Vagina (tissue), 2 donors: ENCODE data around the gene IFNA17. TPM values are rescaled to one million over a fixed set of nuclear protein-coding genes. Genes with fewer than 3 reads are reported as not detected.

Source experiments
- DNase-seq, 2 donors: peaks; one replicate each; pipeline ENCODE4 v3.0.0-alpha.2; 2017; ENCODE audit errors: extremely low spot score in 2 of 2
- H3K27ac ChIP-seq: fragments of 200-600 bp; sonication (generic); one replicate; pipeline ENCODE4 v1.5.1; 2019
- H3K27me3 ChIP-seq: fragments of 200-600 bp; sonication (generic); one replicate; pipeline ENCODE4 v1.5.1; 2019
- H3K36me3 ChIP-seq, 2 donors: fragments of 200-600 bp; sonication (generic); one replicate each; pipeline ENCODE4 v1.5.1; 2017 to 2019
- H3K4me1 ChIP-seq: fragments of 200-600 bp; sonication (generic); one replicate; pipeline ENCODE4 v1.5.1; 2019
- H3K4me3 ChIP-seq, 2 donors: fragments of 200-600 bp; sonication (generic); 1 replicate in 1 of 2; 2 replicates in 1 of 2; pipeline ENCODE4 v1.5.1; 2016 to 2019
- H3K9me3 ChIP-seq: fragments of 200-600 bp; sonication (generic); one replicate; pipeline ENCODE4 v1.5.1; 2019
- CTCF ChIP-seq, 3 experiments: fragments of 450-650 bp in 2 of 3; fragments of 200-600 bp in 1 of 3; sonication (generic) in 1 of 3; IDR thresholded peaks; one replicate each; pipeline ENCODE4 v1.5.1; 2017 to 2019; ENCODE audit warnings: antibody characterized with exemption in 3 of 3, mild to moderate bottlenecking in 2 of 3, moderate library complexity in 2 of 3
- POLR2A ChIP-seq, 2 donors: fragments of 450-650 bp; IDR thresholded peaks; one replicate each; pipeline ENCODE4 v1.6.1; 2017; ENCODE audit warnings: antibody characterized with exemption in 2 of 2, mild to moderate bottlenecking in 2 of 2, moderate library complexity in 2 of 2
- POLR2AphosphoS5 ChIP-seq, 2 donors: sonication (generic); formaldehyde crosslinking; IDR thresholded peaks; one replicate each; pipeline ENCODE4 v1.9.0; 2017; ENCODE audit warnings: antibody characterized with exemption in 2 of 2, mild to moderate bottlenecking in 2 of 2, low read depth in 1 of 2; ENCODE audit not compliant: insufficient read depth in 1 of 2
- intact Hi-C: fragments of 100-400 bp; cut with DNase I; formaldehyde crosslinking; loops from one replicate; pipeline ENCODE4 v1.15.1; 2023
- total RNA-seq: library from RNA; depleted of rRNA; stranded (reverse); fragments of >200 nt; gene quantifications from one replicate; pipeline ENCODE4 v1.2.3, GENCODE V29; 2016

The IFNA17 gene
- total RNA-seq, 1 donor from 2014 or later, result not detected

DNA sequence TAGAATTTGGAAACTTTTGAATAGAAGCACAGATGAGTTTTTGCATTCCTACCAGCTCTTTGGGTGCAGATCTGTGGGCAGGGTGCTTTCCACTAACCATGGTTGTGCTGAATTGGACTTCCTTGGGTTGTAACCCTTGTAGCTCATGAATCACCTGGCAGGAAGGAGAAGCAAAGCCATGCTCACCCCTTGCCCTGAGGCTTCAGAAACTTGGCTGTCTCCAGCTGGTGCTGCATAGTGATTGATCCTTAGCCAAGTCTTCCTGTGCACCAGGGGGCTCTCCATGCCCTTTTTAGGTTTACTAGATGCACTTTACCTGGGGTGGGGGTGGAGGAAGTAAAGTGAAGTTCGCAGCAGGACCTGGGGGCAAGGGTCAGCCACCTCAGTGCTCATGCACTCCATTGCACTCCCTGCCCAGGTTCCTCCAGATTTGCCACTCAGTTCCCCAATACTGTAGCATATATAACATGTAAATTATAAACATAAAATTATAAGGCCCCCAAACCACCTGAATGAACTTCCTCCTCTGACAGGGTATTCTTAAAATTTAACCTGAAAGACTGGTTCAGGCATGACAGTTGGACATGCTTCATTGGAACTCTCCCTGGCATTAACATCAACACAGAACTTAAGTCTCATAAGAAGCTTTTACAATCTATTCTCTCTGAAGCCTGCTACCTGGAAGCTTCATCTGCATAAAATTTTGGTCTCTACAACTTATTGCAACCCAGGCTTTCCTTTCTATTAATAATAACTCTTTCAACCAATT is 37.6 kb upstream of the IFNA17 start:
- Histone ChIP-seq H3K9me3 (no peaks in the 10 kb centered on the region), H3K4me1 (no peaks in the 10 kb centered on the region), H3K27ac (no peak overlapping the region), H3K36me3 (no peaks in the 10 kb centered on the region), H3K4me3 (no peak overlapping the region), H3K27me3 (no peaks in the 10 kb centered on the region)
- DNase-seq, result no peak
- intact Hi-C loops, result no loop called here
- TF ChIP-seq POLR2AphosphoS5 (IDR thresholded peaks at IDR 0.05; ENCODE audit: insufficient read depth in 1 of 2, low read depth in 1 of 2), result no peak
- no peak for TF ChIP-seq CTCF (IDR thresholded peaks at IDR 0.05)
- TF ChIP-seq POLR2A (IDR thresholded peaks at IDR 0.05), result no peak

GRCh38 chr9:21255538-21256212 is 27.7 kb upstream of the IFNA17 start:
- no peak overlapping the region for H3K4me3 ChIP-seq
- DNase-seq, result no peak
- intact Hi-C loops, result no loop called here
- H3K27ac ChIP-seq, result no peak overlapping the region
- no peaks in the 10 kb centered on the region for H3K9me3 ChIP-seq
- H3K36me3 ChIP-seq, result no peaks in the 10 kb centered on the region
- no peaks in the 10 kb centered on the region for H3K27me3 ChIP-seq
- no peaks in the 10 kb centered on the region for H3K4me1 ChIP-seq
- TF ChIP-seq POLR2AphosphoS5 (IDR thresholded peaks at IDR 0.05; ENCODE audit: insufficient read depth in 1 of 2, low read depth in 1 of 2), result no peak
- no peak for TF ChIP-seq POLR2A (IDR thresholded peaks at IDR 0.05)
- TF ChIP-seq CTCF (IDR thresholded peaks at IDR 0.05), result no peak

GRCh38 chr9:21252721-21253547 is 24.9 kb upstream of the IFNA17 start:
- Histone ChIP-seq H3K4me3 (no peak overlapping the region), H3K27me3 (no peaks in the 10 kb centered on the region), H3K9me3 (no peaks in the 10 kb centered on the region), H3K27ac (no peak overlapping the region), H3K4me1 (no peaks in the 10 kb centered on the region), H3K36me3 (no peaks in the 10 kb centered on the region)
- intact Hi-C loops, result no loop called here
- DNase-seq, result no peak
- TF ChIP-seq CTCF (IDR thresholded peaks at IDR 0.05), result peak in 1 of 3 experiments; percentile 47
- TF ChIP-seq POLR2A (IDR thresholded peaks at IDR 0.05), result no peak
- TF ChIP-seq POLR2AphosphoS5 (IDR thresholded peaks at IDR 0.05; ENCODE audit: insufficient read depth in 1 of 2, low read depth in 1 of 2), result no peak

DNA sequence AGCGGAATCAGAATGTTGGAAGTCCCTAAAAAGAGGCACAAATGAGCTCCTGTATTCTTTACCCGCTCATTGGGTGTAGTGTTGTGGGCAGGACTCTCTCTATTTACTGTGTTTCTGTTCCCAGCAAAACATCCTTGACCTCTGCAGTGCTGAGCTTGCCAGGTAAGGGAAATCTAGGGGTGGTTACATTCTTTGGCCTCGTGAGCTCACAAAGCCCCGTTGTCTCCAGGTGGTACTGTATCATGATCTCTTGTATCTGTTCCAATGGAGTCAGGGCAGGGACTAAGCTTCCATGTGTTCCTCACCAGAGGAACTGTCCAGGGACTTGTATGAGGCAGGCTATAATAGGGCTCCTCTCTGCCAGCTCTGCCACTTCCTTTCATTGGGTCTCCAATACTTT is 23.6 kb upstream of the IFNA17 start:
- Histone ChIP-seq H3K27ac (no peak overlapping the region), H3K4me3 (no peak overlapping the region), H3K9me3 (no peaks in the 10 kb centered on the region), H3K27me3 (no peaks in the 10 kb centered on the region), H3K4me1 (no peaks in the 10 kb centered on the region), H3K36me3 (no peaks in the 10 kb centered on the region)
- no peak for DNase-seq
- TF ChIP-seq POLR2A (IDR thresholded peaks at IDR 0.05) (no peak), CTCF (IDR thresholded peaks at IDR 0.05) (no peak), POLR2AphosphoS5 (IDR thresholded peaks at IDR 0.05; ENCODE audit: insufficient read depth in 1 of 2, low read depth in 1 of 2) (no peak)
- intact Hi-C loops, result no loop called here
